HG03521 (cell line): ENCODE data around the gene POLL.

Experiments used
- ATAC-seq: cut with Tn5 transposase; IDR thresholded peaks from one replicate; pipeline ENCODE4 v1.9.1; 2021; ENCODE audit warnings: mild to moderate bottlenecking, moderate library complexity; ENCODE audit not compliant: unreplicated experiment

The POLL gene

GRCh38 chr10:101561068-101561915 is 26.8 kb downstream of the POLL start:
- ATAC-seq, result no peak

GRCh38 chr10:101560298-101561067 is 27.6 kb downstream of the POLL start:
- no peak for ATAC-seq

- no peak for ATAC-seq
These were observed 28.3 kb downstream of the POLL start for GRCh38 chr10:101559596-101560297.

GRCh38 chr10:101558671-101559595 is 29.1 kb downstream of the POLL start:
- no peak for ATAC-seq

- ATAC-seq, result no peak
These were observed 29.9 kb downstream of the POLL start for GRCh38 chr10:101558204-101558603.

GRCh38 chr10:101557541-101557940 is 30.5 kb downstream of the POLL start:
- no peak for ATAC-seq

GRCh38 chr10:101552442-101552841 is 35.6 kb downstream of the POLL start:
- ATAC-seq, result no peak

- no peak for ATAC-seq
These were observed 37.1 kb downstream of the POLL start for GRCh38 chr10:101550965-101551364.

GRCh38 chr10:101545898-101546297 is 42.2 kb downstream of the POLL start:
- no peak for ATAC-seq

DNA sequence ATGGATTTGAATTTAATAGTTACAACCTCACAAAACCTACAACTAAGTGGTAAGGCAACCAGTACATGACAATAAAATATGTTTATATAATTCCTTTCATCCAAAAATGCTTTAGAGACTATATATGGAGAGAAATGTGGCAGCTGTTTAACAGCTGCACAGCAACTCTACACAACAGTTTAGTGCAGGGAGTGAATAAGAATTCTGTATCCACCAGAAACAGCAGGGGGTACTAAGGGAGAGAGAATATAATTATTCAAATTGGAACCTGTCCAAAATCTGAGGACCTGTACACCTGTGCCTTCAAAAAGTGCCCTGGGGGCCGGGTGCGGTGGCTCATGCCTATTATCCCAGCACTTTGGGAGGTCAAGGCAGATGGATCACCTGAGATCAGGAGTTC is 49.6 kb downstream of the POLL start:
- no peak for ATAC-seq

DNA sequence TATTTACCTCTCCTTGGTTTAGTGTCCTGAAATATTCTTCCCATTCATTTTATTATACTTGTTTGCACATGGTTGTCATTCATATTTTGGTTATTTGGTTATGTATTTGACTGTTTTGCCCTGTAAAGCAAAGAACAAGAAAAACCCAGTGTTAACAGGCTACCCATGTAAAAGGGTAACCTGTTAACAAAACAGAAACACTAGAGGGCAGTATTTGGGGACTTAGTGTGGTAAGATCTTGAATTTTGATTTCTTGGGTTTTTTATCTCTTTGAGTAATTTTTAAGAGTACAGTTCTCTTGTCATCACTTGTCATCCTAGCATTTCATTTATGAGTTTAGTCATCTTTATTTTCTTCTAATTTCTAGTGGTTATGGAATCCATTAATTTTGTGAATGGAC is 51.3 kb downstream of the POLL start:
- ATAC-seq, result no peak

- no peak for ATAC-seq
These were observed 52.1 kb downstream of the POLL start for GRCh38 chr10:101535949-101536348.

- ATAC-seq, result no peak
These were observed 58.1 kb downstream of the POLL start for GRCh38 chr10:101529725-101530553.

GRCh38 chr10:101529207-101529606 is 58.9 kb downstream of the POLL start:
- no peak for ATAC-seq
